Mesendoderm (in vitro differentiated cells): ENCODE measurements around the gene CHD2.

Source experiments
- DNase-seq: peaks from one replicate; pipeline ENCODE4 v3.0.0; 2013
- H2AK5ac ChIP-seq: 2 replicates; pipeline ENCODE4 v1.6.1; 2013; ENCODE audit warnings: low read length, inconsistent platforms
- H2BK120ac ChIP-seq: 2 replicates; pipeline ENCODE4 v1.6.1; 2013; ENCODE audit warnings: low read depth, mild to moderate bottlenecking, low read length, moderate library complexity, mixed read lengths
- H2BK15ac ChIP-seq: replicated peaks from 2 replicates; pipeline ENCODE4 v1.6.1; 2013; ENCODE audit warnings: low read depth, mild to moderate bottlenecking, moderate library complexity
- H2BK5ac ChIP-seq: 2 replicates; pipeline ENCODE4 v1.6.1; 2013; ENCODE audit warnings: low read length, inconsistent platforms
- H3K18ac ChIP-seq: 2 replicates; pipeline ENCODE4 v1.6.1; 2013; ENCODE audit warnings: mild to moderate bottlenecking, low read length, mixed read lengths
- H3K23ac ChIP-seq: one replicate; pipeline ENCODE4 v1.6.1; 2013; ENCODE audit warnings: low read length
- H3K27ac ChIP-seq: 2 replicates; pipeline ENCODE4 v1.5.1; 2013; ENCODE audit warnings: low read depth, mild to moderate bottlenecking, inconsistent platforms, low read length, moderate library complexity
- H3K27me3 ChIP-seq: 2 replicates; pipeline ENCODE4 v1.6.1; 2013; ENCODE audit warnings: low read length, control low read depth, mild to moderate bottlenecking, inconsistent platforms; ENCODE audit not compliant: insufficient read depth, poor library complexity
- H3K36me3 ChIP-seq: 2 replicates; pipeline ENCODE4 v1.6.1; 2013; ENCODE audit warnings: low read length, inconsistent platforms; ENCODE audit not compliant: control insufficient read depth, insufficient read depth
- H3K4ac ChIP-seq: one replicate; pipeline ENCODE4 v1.6.1; 2013; ENCODE audit warnings: low read depth, mild to moderate bottlenecking, low read length, moderate library complexity
- H3K4me1 ChIP-seq: 2 replicates; pipeline ENCODE4 v1.6.1; 2013; ENCODE audit warnings: low read depth, low read length, inconsistent platforms; ENCODE audit not compliant: control insufficient read depth
- H3K4me2 ChIP-seq: 2 replicates; pipeline ENCODE4 v1.6.1; 2013; ENCODE audit warnings: low read length
- H3K4me3 ChIP-seq: 2 replicates; pipeline ENCODE4 v1.5.1; 2013; ENCODE audit warnings: mild to moderate bottlenecking, low read length
- H3K56ac ChIP-seq: one replicate; pipeline ENCODE4 v1.6.1; 2013; ENCODE audit warnings: low read length
- H3K79me1 ChIP-seq: 2 replicates; pipeline ENCODE4 v1.6.1; 2013; ENCODE audit warnings: low read length, inconsistent platforms
- H3K79me2 ChIP-seq: 2 replicates; pipeline ENCODE4 v1.6.1; 2013; ENCODE audit warnings: mild to moderate bottlenecking, low read length; ENCODE audit not compliant: control insufficient read depth, insufficient read depth
- H3K9ac ChIP-seq: 2 replicates; pipeline ENCODE4 v1.6.1; 2013; ENCODE audit warnings: low read length, inconsistent platforms
- H4K5ac ChIP-seq: one replicate; pipeline ENCODE4 v1.6.1; 2013; ENCODE audit warnings: low read length
- H4K8ac ChIP-seq: one replicate; pipeline ENCODE4 v1.6.1; 2013; ENCODE audit warnings: low read depth, mild to moderate bottlenecking, control low read depth, low read length, moderate library complexity
- WGBS: extraction: QIAGEN DNeasy Blood & Tissue Kit; methylation state at CpG from one replicate; pipeline ENCODE4 v1.1.7; 2013; ENCODE audit warnings: low lambda C conversion rate, missing lambda C conversion rate; ENCODE audit not compliant: insufficient coverage; ENCODE audit errors: extremely low coverage; 5-methylcytosine and 5-hydroxymethylcytosine counted together

CHD2 gene

DNA sequence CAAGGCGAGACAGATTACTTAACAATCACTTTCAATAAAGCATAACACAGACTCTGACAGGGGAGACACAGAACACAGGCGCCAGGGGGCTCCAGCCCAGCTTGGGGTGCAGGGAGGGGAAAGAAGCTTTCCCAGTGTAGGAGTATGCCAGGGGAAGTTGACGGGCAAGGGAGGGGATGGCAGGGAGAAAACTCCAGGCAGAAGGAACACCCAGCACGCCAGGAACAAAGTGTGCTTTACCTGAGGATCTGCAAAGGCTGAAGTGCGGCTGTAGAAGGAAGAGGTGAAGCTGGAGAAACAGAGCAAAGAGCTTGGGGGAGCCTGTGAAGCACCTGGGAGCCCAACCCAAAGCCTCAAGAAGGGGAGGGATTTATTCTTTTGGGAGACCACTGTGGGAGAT is 176.8 kb downstream of the CHD2 start:
- WGBS: no CpG with 5 or more reads among the region's 5 CpGs
- no peaks in the 10 kb centered on the region for H3K4me1 ChIP-seq
- no peaks in the 10 kb centered on the region for H3K79me2 ChIP-seq
- H4K5ac ChIP-seq: no peak overlapping the region
- no peak for DNase-seq
- H3K27ac ChIP-seq: no peak overlapping the region
- no peak overlapping the region for H3K9ac ChIP-seq
- H4K8ac ChIP-seq: no peak overlapping the region
- no peak overlapping the region for H3K4ac ChIP-seq
- H3K4me2 ChIP-seq: no peak overlapping the region
- no peak overlapping the region for H2AK5ac ChIP-seq
- no peaks in the 10 kb centered on the region for H3K79me1 ChIP-seq
- no peak overlapping the region for H3K23ac ChIP-seq
- H2BK5ac ChIP-seq: no peak overlapping the region
- no peak overlapping the region for H2BK120ac ChIP-seq
- H3K27me3 ChIP-seq: no peaks in the 10 kb centered on the region
- no peak overlapping the region for H3K56ac ChIP-seq
- H3K36me3 ChIP-seq: no peaks in the 10 kb centered on the region
- no peak overlapping the region for H2BK15ac ChIP-seq
- no peak overlapping the region for H3K4me3 ChIP-seq
- H3K18ac ChIP-seq: no peak overlapping the region
